DMS153 treated with DMSO at 0.1 percent for 48 hours (cell line): ENCODE measurements around the gene FNBP1L.

Experiments
- DNase-seq: peaks from one replicate; lab custom pipeline; 2025; ENCODE audit not compliant: unreplicated experiment; lab: John Stamatoyannopoulos, UW

The FNBP1L gene

GRCh38 chr1:93447481-93448291 lies at the start of gene FNBP1L:
FNBP1L (plus strand) TSS chr1:93448118; CDS start chr1:93448282, 164 bp downstream.
- peak; percentile 57 for DNase-seq

GRCh38 chr1:93399781-93400180 lies 48.1 kb upstream of the FNBP1L start:
- no peak for DNase-seq

GRCh38 chr1:93408203-93408602 lies 39.7 kb upstream of the FNBP1L start:
- DNase-seq, result no peak

GRCh38 chr1:93411000-93411399 lies 36.9 kb upstream of the FNBP1L start:
- DNase-seq, result no peak

GRCh38 chr1:93414749-93415148 lies 33.2 kb upstream of the FNBP1L start:
- no peak for DNase-seq

GRCh38 chr1:93415296-93415695 lies 32.6 kb upstream of the FNBP1L start:
- no peak for DNase-seq

- DNase-seq, result no peak
Observed at GRCh38 chr1:93416183-93416582, 31.7 kb upstream of the FNBP1L start.

- no peak for DNase-seq
Observed at GRCh38 chr1:93419344-93419743, 28.6 kb upstream of the FNBP1L start.

GRCh38 chr1:93420400-93420799 lies 27.5 kb upstream of the FNBP1L start:
- no peak for DNase-seq

GRCh38 chr1:93426181-93426580 lies 21.7 kb upstream of the FNBP1L start:
- no peak for DNase-seq

- DNase-seq, result no peak
Observed at GRCh38 chr1:93427656-93428055, 20.3 kb upstream of the FNBP1L start.

- DNase-seq, result no peak
Observed at GRCh38 chr1:93433407-93433961, 14.4 kb upstream of the FNBP1L start.

- DNase-seq, result no peak
Observed at GRCh38 chr1:93434088-93434487, 13.8 kb upstream of the FNBP1L start.

- DNase-seq, result no peak
Observed at GRCh38 chr1:93434987-93435386, 12.9 kb upstream of the FNBP1L start.

GRCh38 chr1:93435443-93435842 lies 12.5 kb upstream of the FNBP1L start:
- no peak for DNase-seq

- no peak for DNase-seq
Observed at GRCh38 chr1:93436496-93436895, 11.4 kb upstream of the FNBP1L start.

GRCh38 chr1:93437976-93438605 lies 9.8 kb upstream of the FNBP1L start:
- DNase-seq, result peak; percentile 45

- no peak for DNase-seq
Observed at GRCh38 chr1:93438716-93439115, 9.2 kb upstream of the FNBP1L start.

- DNase-seq, result no peak
Observed at GRCh38 chr1:93440272-93440671, 7.6 kb upstream of the FNBP1L start.

GRCh38 chr1:93440706-93441105 lies 7.2 kb upstream of the FNBP1L start:
- no peak for DNase-seq

- no peak for DNase-seq
Observed at GRCh38 chr1:93441589-93441988, 6.3 kb upstream of the FNBP1L start.

- no peak for DNase-seq
Observed at GRCh38 chr1:93442008-93442666, 5.8 kb upstream of the FNBP1L start.
